H1 (cell line): ENCODE results near the gene EVX2. TPM values are rescaled to one million over a fixed set of nuclear protein-coding genes. Genes with fewer than 3 reads are reported as not detected.
A peak's percentile ranks its signal among the peaks of the same experiment; 100 is the strongest.

ENCODE experiments used
- CTCF ChIA-PET: fragments of 300-600 bp; sonication (Branson Sonifier 250); formaldehyde crosslinking; loops from one replicate; lab custom pipeline; 2021; ENCODE audit not compliant: partially characterized antibody; lab: Charles Lee
- POLR2A ChIA-PET: fragments of 300-600 bp; sonication (Branson Sonifier 250); formaldehyde crosslinking; loops from one replicate; lab custom pipeline; 2021; ENCODE audit warnings: inconsistent platforms; ENCODE audit not compliant: partially characterized antibody; lab: Charles Lee
- DNase-seq, 2 experiments: peaks; one replicate each; pipeline versions ENCODE4 v3.0.0 to v3.0.0-alpha.2; 2010 to 2022; ENCODE audit warnings: low spot score in 2 of 2, low read depth in 1 of 2, mixed read lengths in 1 of 2
- FAIRE-seq: peaks from 2 replicates; lab custom pipeline; 2011; peaks lifted over from hg19 to GRCh38; lab: Jason Lieb, UNC
- H2AFZ ChIP-seq: 2 replicates; pipeline ENCODE4 v1.8.1; 2012; ENCODE audit warnings: low read length, inconsistent platforms
- H2AK5ac ChIP-seq: 2 replicates; pipeline ENCODE4 v1.6.1; 2013; ENCODE audit warnings: low read depth, low read length
- H2BK120ac ChIP-seq: replicated peaks from 2 replicates; pipeline ENCODE3; 2013; ENCODE audit warnings: low read depth, low read length, inconsistent platforms
- H2BK12ac ChIP-seq: 2 replicates; pipeline ENCODE4 v1.6.1; 2013; ENCODE audit warnings: low read depth, low read length
- H2BK15ac ChIP-seq: 2 replicates; pipeline ENCODE4 v1.6.1; 2013; ENCODE audit warnings: low read length
- H2BK20ac ChIP-seq: 2 replicates; pipeline ENCODE4 v1.6.1; 2013; ENCODE audit warnings: low read length
- H2BK5ac ChIP-seq: 2 replicates; pipeline ENCODE4 v1.6.1; 2013; ENCODE audit warnings: low read depth, low read length
- H3K14ac ChIP-seq: 2 replicates; pipeline ENCODE4 v1.6.1; 2013; ENCODE audit warnings: inconsistent platforms; ENCODE audit not compliant: insufficient read length
- H3K18ac ChIP-seq: 2 replicates; pipeline ENCODE4 v1.6.1; 2013; ENCODE audit warnings: low read length; ENCODE audit errors: extremely low read depth
- H3K23ac ChIP-seq: 2 replicates; pipeline ENCODE4 v1.6.1; 2013; ENCODE audit warnings: inconsistent platforms; ENCODE audit not compliant: insufficient read length
- H3K23me2 ChIP-seq: 2 replicates; pipeline ENCODE4 v1.6.1; 2013; ENCODE audit warnings: low read depth, low read length
- H3K27ac ChIP-seq: 2 replicates; pipeline ENCODE4 v1.6.1; 2011; ENCODE audit warnings: low read depth, low read length, inconsistent platforms
- H3K27me3 ChIP-seq, 4 experiments: replicated peaks in 1 of 4; 1 replicate in 1 of 4; 2 replicates in 3 of 4; pipeline versions ENCODE4 v1.6.1 to v1.8.1; 2011 to 2013; ENCODE audit warnings: low read length in 3 of 4, mild to moderate bottlenecking in 3 of 4, inconsistent platforms in 2 of 4, mixed read lengths in 2 of 4, moderate library complexity in 1 of 4; ENCODE audit not compliant: control insufficient read depth in 3 of 4, insufficient read depth in 3 of 4; ENCODE audit errors: extremely low read depth in 1 of 4
- H3K36me3 ChIP-seq, 4 experiments: 2 replicates each; pipeline versions ENCODE4 v1.6.1 to v1.8.1; 2011 to 2013; ENCODE audit warnings: mild to moderate bottlenecking in 4 of 4, low read length in 3 of 4, moderate library complexity in 2 of 4, control low read depth in 1 of 4, inconsistent platforms in 1 of 4; ENCODE audit not compliant: insufficient read depth in 4 of 4, control insufficient read depth in 2 of 4
- H3K4ac ChIP-seq: replicated peaks from 2 replicates; pipeline ENCODE3; 2013; ENCODE audit warnings: low read length, low read depth, mixed read lengths, inconsistent platforms; ENCODE audit not compliant: insufficient read length
- H3K4me1 ChIP-seq, 4 experiments: replicated peaks in 1 of 4; 1 replicate in 1 of 4; 2 replicates in 3 of 4; pipeline versions ENCODE4 v1.6.1 to v1.8.1; 2011 to 2013; ENCODE audit warnings: low read length in 3 of 4, inconsistent platforms in 2 of 4, mixed read lengths in 1 of 4; ENCODE audit not compliant: insufficient read depth in 4 of 4, control insufficient read depth in 3 of 4
- H3K4me2 ChIP-seq, 2 experiments: 2 replicates each; pipeline versions ENCODE4 v1.6.1 to v1.8.1; 2011 to 2013; ENCODE audit warnings: low read depth in 2 of 2, low read length in 2 of 2, control low read depth in 1 of 2, inconsistent platforms in 1 of 2, mild to moderate bottlenecking in 1 of 2; ENCODE audit not compliant: insufficient read depth in 1 of 2
- H3K4me3 ChIP-seq, 4 experiments: fragments of 200-600, 300-600 bp in 1 of 4; sonication (generic), shearing (Covaris generic), sonication (Bioruptor Twin) in 1 of 4; 2 replicates each; pipeline versions ENCODE4 v1.5.1 to v1.8.1; 2011 to 2016; ENCODE audit warnings: low read length in 4 of 4, low read depth in 3 of 4, control low read depth in 2 of 4, inconsistent platforms in 2 of 4, mild to moderate bottlenecking in 2 of 4, mixed read lengths in 1 of 4, moderate library complexity in 1 of 4; ENCODE audit not compliant: insufficient read depth in 2 of 4; ENCODE audit errors: extremely low read depth in 1 of 4
- H3K56ac ChIP-seq: replicated peaks from 2 replicates; pipeline ENCODE3; 2013; ENCODE audit warnings: low read depth, mild to moderate bottlenecking, mixed read lengths, low read length, inconsistent platforms; ENCODE audit not compliant: insufficient read length
- H3K79me1 ChIP-seq: 2 replicates; pipeline ENCODE4 v1.6.1; 2013; ENCODE audit warnings: low read depth, low read length, control low read depth
- H3K79me2 ChIP-seq, 2 experiments: 2 replicates each; pipeline versions ENCODE4 v1.6.1 to v1.8.1; 2012 to 2013; ENCODE audit warnings: low read length in 2 of 2, mild to moderate bottlenecking in 2 of 2, inconsistent platforms in 1 of 2; ENCODE audit not compliant: insufficient read depth in 2 of 2, control insufficient read depth in 1 of 2
- H3K9ac ChIP-seq, 4 experiments: replicated peaks in 1 of 4; 1 replicate in 1 of 4; 2 replicates in 3 of 4; pipeline versions ENCODE4 v1.6.1 to v1.8.1; 2011 to 2013; ENCODE audit warnings: low read depth in 3 of 4, low read length in 3 of 4, control low read depth in 2 of 4, mild to moderate bottlenecking in 2 of 4, moderate library complexity in 2 of 4, inconsistent platforms in 1 of 4; ENCODE audit errors: extremely low read depth in 1 of 4
- H3K9me3 ChIP-seq, 2 experiments: 2 replicates each; pipeline versions ENCODE4 v1.6.1 to v1.8.1; 2012 to 2013; ENCODE audit warnings: mild to moderate bottlenecking in 2 of 2, moderate library complexity in 2 of 2, control low read depth in 1 of 2, inconsistent platforms in 1 of 2, low read depth in 1 of 2, low read length in 1 of 2, mixed read lengths in 1 of 2; ENCODE audit not compliant: insufficient read depth in 2 of 2
- H4K20me1 ChIP-seq, 2 experiments: replicated peaks in 1 of 2; 2 replicates each; pipeline versions ENCODE3 to v1.8.1; 2011 to 2013; ENCODE audit warnings: inconsistent platforms in 2 of 2, low read length in 2 of 2, mild to moderate bottlenecking in 1 of 2; ENCODE audit not compliant: insufficient read depth in 2 of 2, control insufficient read depth in 1 of 2
- H4K5ac ChIP-seq: 2 replicates; pipeline ENCODE4 v1.6.1; 2013; ENCODE audit warnings: low read length, low read depth, mixed read lengths, inconsistent platforms; ENCODE audit not compliant: insufficient read length
- H4K8ac ChIP-seq: 2 replicates; pipeline ENCODE4 v1.8.0; 2013; ENCODE audit warnings: mild to moderate bottlenecking, moderate library complexity, low read length, inconsistent platforms; ENCODE audit not compliant: insufficient read depth; ENCODE audit errors: extremely low read depth
- H4K91ac ChIP-seq: replicated peaks from 2 replicates; pipeline ENCODE3; 2013; ENCODE audit warnings: low read length, mixed read lengths, inconsistent platforms; ENCODE audit not compliant: insufficient read length
- HDAC6 ChIP-seq: IDR thresholded peaks from one replicate; pipeline ENCODE4 v1.7.1; 2012; ENCODE audit warnings: low read depth, mild to moderate bottlenecking, inconsistent platforms, low read length, moderate library complexity
- JUN ChIP-seq: IDR thresholded peaks from 2 replicates; pipeline ENCODE4 v1.6.1; 2011; ENCODE audit warnings: low read depth, mild to moderate bottlenecking, improper control_type of control experiment, low read length
- KDM4A ChIP-seq: IDR thresholded peaks from one replicate; pipeline ENCODE4 v1.7.1; 2012; ENCODE audit warnings: low read depth, mild to moderate bottlenecking, moderate library complexity, low read length, inconsistent platforms; ENCODE audit not compliant: severe bottlenecking
- RBBP5 ChIP-seq: IDR thresholded peaks from 2 replicates; pipeline ENCODE4 v1.7.1; 2012; ENCODE audit warnings: low read depth, mild to moderate bottlenecking, inconsistent platforms, low read length, moderate library complexity, borderline replicate concordance
- RNF2 ChIP-seq: fragments of 200-900, 300-1000 bp; sonication (generic); IDR thresholded peaks from 2 replicates; pipeline ENCODE4 v1.7.1; 2016; ENCODE audit warnings: borderline replicate concordance, low read depth, mild to moderate bottlenecking, antibody characterized with exemption, low read length; ENCODE audit not compliant: poor library complexity, severe bottlenecking; ENCODE audit errors: missing control alignments
- SIRT6 ChIP-seq: IDR thresholded peaks from one replicate; pipeline ENCODE4 v1.7.1; 2012; ENCODE audit warnings: low read length, inconsistent platforms
- SP1 ChIP-seq: IDR thresholded peaks from 2 replicates; pipeline ENCODE4 v1.6.1; 2011; ENCODE audit warnings: low read depth, low read length
- WGBS, 2 experiments: shearing (Covaris generic) in 1 of 2; methylation state at CpG; one replicate each; pipeline versions ENCODE4 v1.1.6 to v1.1.7; 2013 to 2015; ENCODE audit warnings: low lambda C conversion rate in 2 of 2, mixed read lengths in 2 of 2, inconsistent platforms in 1 of 2, low coverage in 1 of 2, missing lambda C conversion rate in 1 of 2; ENCODE audit not compliant: insufficient replicate concordance in 2 of 2, insufficient coverage in 1 of 2, insufficient read length in 1 of 2; ENCODE audit errors: extremely low coverage in 1 of 2, missing lambda C conversion rate in 1 of 2; 5-methylcytosine and 5-hydroxymethylcytosine counted together
- polyA plus RNA-seq, 7 experiments: library from polyadenylated mRNA; depleted of rRNA in 3 of 7; stranded (reverse) in 5 of 7; unstranded in 2 of 7; fragments of >200 nt in 5 of 7; fragments of 200-250 nt in 2 of 7; gene quantifications; 1 replicate in 5 of 7; 2 replicates in 1 of 7; 4 replicates in 1 of 7; pipeline versions ENCODE4 v1.2.1 to v1.2.3, GENCODE V29; 2011 to 2013; ENCODE audit warnings: missing spikeins in 2 of 7, mixed read lengths in 2 of 7
- total RNA-seq: library from RNA; stranded (reverse); fragmentation: NEBNext Ultra II Directional; extraction: Animal tissue kit (Norgen Biotek cat#: 25700); gene quantifications from 2 replicates; pipeline ENCODE4 v1.2.1, GENCODE V29; 2021
- TF ChIP-seq, protein P1 (sequence below), 3 experiments: IDR thresholded peaks; 1 replicate in 2 of 3; 2 replicates in 1 of 3; pipeline versions ENCODE4 v1.5.1 to v1.6.1; 2011; ENCODE audit warnings: low read length in 3 of 3, mild to moderate bottlenecking in 3 of 3, inconsistent platforms in 2 of 3, low read depth in 1 of 3, moderate library complexity in 1 of 3; ENCODE audit not compliant: insufficient read depth in 1 of 3; ENCODE audit errors: control extremely low read depth in 1 of 3

The EVX2 gene
- total and polyA plus RNA-seq, 2 of the 8 experiments (the other 6 are each of a cell fraction or from before 2014, with no cell fraction given) = not detected

DNA sequence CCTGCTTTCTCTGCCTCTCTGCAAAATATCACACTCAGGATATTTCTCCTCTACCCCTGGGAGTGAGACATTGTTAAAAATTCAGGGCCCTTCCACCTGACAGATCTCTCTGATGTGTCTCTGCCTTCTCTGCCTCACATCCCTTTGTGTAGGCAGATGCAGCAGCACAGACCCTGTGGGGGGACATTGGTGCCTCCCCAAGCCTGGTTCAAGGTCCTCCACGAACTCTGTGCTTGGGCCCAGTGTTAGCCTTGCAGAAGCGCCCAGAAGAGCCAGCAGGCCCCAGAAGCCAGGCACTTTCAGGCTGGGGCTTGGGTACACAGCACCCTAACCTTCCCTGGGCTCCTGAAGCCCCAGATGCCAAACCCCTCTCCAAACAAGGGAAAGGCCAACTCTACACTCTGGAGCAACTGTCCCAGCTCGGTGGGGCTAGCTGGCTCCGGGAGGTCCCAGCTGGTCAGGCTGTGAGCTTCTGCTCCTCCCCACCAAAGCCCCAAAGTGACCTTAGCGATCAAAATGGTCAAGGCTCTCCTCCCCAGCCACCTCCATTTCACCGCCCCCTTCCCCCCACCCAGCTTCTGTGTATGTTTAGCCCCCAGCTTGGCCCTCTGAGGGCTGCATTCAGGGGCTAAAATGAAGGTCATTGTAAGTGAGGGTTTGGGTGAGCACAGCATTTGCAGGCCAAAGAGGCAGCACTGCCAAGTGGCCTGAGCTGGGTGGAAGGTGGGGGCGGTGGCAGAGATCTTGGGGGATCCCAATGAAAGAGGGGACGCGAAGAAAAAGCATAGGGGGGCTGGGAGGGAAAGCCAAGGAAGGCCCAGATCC, 41.4 kb upstream of the EVX2 start:
- no peak overlapping the region for H4K8ac ChIP-seq
- no peak overlapping the region for H3K27ac ChIP-seq
- H4K20me1 ChIP-seq = peaks cover 23 to 34% of the 10 kb centered on the region in 2 experiments
- peaks cover 0 to 25% (median 0%) of the 10 kb centered on the region in 4 experiments; a peak in 1 of 8 replicates for H3K36me3 ChIP-seq
- no peak overlapping the region for H4K5ac ChIP-seq
- ChIA-PET POLR2A (interaction anchor here (0.8 kb wide), 1 partner anchor 15 kb away, joined by 3 read pairs; no protein-coding TSS in a partner anchor), CTCF (interaction anchor here (0.8 to 6.2 kb wide), 12 partner anchors 9 to 1023 kb away, joined by 3 to 72 read pairs (median 12); partner anchors contain the start of gene HOXD10)
- H3K4me1 ChIP-seq = peaks cover 0 to 18% (median 9%) of the 10 kb centered on the region in 4 experiments; a peak in 6 of 7 replicates
- TF ChIP-seq JUN = no peak
- TF ChIP-seq, protein P1, sequence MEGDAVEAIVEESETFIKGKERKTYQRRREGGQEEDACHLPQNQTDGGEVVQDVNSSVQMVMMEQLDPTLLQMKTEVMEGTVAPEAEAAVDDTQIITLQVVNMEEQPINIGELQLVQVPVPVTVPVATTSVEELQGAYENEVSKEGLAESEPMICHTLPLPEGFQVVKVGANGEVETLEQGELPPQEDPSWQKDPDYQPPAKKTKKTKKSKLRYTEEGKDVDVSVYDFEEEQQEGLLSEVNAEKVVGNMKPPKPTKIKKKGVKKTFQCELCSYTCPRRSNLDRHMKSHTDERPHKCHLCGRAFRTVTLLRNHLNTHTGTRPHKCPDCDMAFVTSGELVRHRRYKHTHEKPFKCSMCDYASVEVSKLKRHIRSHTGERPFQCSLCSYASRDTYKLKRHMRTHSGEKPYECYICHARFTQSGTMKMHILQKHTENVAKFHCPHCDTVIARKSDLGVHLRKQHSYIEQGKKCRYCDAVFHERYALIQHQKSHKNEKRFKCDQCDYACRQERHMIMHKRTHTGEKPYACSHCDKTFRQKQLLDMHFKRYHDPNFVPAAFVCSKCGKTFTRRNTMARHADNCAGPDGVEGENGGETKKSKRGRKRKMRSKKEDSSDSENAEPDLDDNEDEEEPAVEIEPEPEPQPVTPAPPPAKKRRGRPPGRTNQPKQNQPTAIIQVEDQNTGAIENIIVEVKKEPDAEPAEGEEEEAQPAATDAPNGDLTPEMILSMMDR (IDR thresholded peaks at IDR 0.05; ENCODE audit: control extremely low read depth in 1 of 3, insufficient read depth in 1 of 3, low read depth in 1 of 3, low read length in 3 of 3) = no peak
- no peak for TF ChIP-seq SP1
- no peak for TF ChIP-seq HDAC6
- peak; percentile 58 for TF ChIP-seq RNF2
- TF ChIP-seq KDM4A = no peak
- no peak for TF ChIP-seq SIRT6
- no peak for TF ChIP-seq RBBP5
- H3K18ac ChIP-seq = no peak overlapping the region
- H3K56ac ChIP-seq = no peak overlapping the region
- FAIRE-seq (no peak), DNase-seq (peak in 1 of 2 experiments; percentile 44)
- no peaks in the 10 kb centered on the region; a peak in 1 of 4 replicates for H3K9me3 ChIP-seq
- no peak overlapping the region for H3K14ac ChIP-seq
- no peak overlapping the region for H2BK20ac ChIP-seq
- no peaks in the 10 kb centered on the region for H3K79me1 ChIP-seq
- H3K23me2 ChIP-seq = peaks cover 2% of the 10 kb centered on the region; the same call in 1 of the 2 replicates
- H3K79me2 ChIP-seq = no peaks in the 10 kb centered on the region
- no peak overlapping the region for H4K91ac ChIP-seq
- no peak overlapping the region for H2AFZ ChIP-seq
- WGBS, 2 experiments = 24% methylated on average over 9 of the region's 9 CpGs; no CpG with 5 or more reads in 1 of the 2 experiments
- no peak overlapping the region for H3K23ac ChIP-seq
- H3K4me2 ChIP-seq = no peak overlapping the region
- H3K4ac ChIP-seq = no peak overlapping the region
- H3K27me3 ChIP-seq = peaks cover 96 to 100% (median 99%) of the 10 kb centered on the region in 4 experiments
- no peak overlapping the region for H2AK5ac ChIP-seq
- no peak overlapping the region for H2BK5ac ChIP-seq
- 0 out of 2 replicates have a peak overlapping the region, but pooled peaks have one; percentile 27 for H2BK12ac ChIP-seq
- H3K4me3 ChIP-seq = no peak overlapping the region
- H2BK120ac ChIP-seq = no peak overlapping the region
- H3K9ac ChIP-seq = no peak overlapping the region
- no peak overlapping the region for H2BK15ac ChIP-seq
